Cardiac septum (tissue), 1 donor: ENCODE measurements around the gene TRIM5. TPM values are rescaled to one million over a fixed set of nuclear protein-coding genes. Genes with fewer than 3 reads are reported as not detected.
"Not testable (repeated sequence)": the region's sequence is repeated elsewhere in the genome, so short reads cannot be mapped to it uniquely, and the experiment has no call there.

Experiments
- DNase-seq: peaks from one replicate; pipeline ENCODE4 v3.0.0-alpha.2; 2020; ENCODE audit warnings: low spot score
- intact Hi-C: fragments of 100-400 bp; cut with DNase I; formaldehyde crosslinking; loops from one replicate; pipeline ENCODE4 v1.14.0; 2022
- total RNA-seq: library from RNA; stranded (reverse); fragmentation: NEBNext Ultra II Directional; extraction: Animal tissue kit (Norgen Biotek cat#: 25700); gene quantifications from one replicate; pipeline ENCODE4 v1.2.1, GENCODE V29; 2021
- donor health status: DM: no; HTN: no; CAD: no.

The TRIM5 gene
- total RNA-seq, 1 donor from 2014 or later = 6.4 TPM

DNA sequence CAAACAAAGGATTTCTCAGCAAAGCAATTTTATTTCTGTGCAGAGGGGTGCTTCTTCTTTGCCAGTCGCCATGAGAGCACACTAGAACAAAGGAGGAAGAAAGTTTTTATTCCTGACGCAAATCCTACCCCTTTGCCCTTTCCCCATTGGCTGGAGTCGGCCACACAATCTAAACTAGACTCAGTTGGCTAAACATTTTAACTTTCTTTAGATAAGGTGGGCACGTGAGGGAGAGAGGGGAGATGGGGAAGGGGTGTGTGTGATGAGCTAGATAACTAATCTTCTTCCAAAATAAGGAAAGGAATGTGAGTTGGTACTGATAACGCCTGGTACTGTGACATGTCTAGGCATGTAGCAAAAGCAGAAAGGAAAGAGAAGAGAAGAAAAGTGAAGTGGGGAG is 5.3 kb upstream of the TRIM5 start:
- intact Hi-C loops = no loop called here
- DNase-seq = no peak

DNA sequence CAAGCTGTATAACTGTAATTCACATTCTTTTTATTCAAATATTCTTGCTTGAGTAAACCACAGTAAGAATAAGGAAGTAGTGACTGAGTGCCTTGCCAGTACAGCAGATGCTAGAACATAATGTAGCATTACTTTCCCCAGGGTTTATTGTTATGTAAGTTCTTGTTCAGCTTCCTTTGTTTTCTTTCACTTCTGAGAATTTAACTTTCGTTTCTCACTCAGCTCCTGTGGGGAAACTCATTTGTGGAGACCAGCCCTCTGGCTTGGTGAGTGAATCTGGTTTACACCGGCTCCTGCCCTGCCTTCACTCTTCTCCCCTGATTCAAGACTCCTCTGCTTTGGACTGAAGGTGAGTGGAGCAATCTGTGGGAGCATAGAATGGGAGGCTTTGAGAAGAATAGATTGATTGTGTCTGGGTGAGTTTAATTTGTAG is 4.7 kb upstream of the TRIM5 start, which contains the start of gene TRIM22:
TSS of gene TRIM22 (plus strand) at position 240 of the 433 bp plus-strand sequence. CDS start 6,443 bp downstream, outside the sequence.
- no peak for DNase-seq
- intact Hi-C loops = loop anchor here (10.0 kb wide), 1 partner anchor 65 kb away; the partner anchor contains the start of gene TRIM34

DNA sequence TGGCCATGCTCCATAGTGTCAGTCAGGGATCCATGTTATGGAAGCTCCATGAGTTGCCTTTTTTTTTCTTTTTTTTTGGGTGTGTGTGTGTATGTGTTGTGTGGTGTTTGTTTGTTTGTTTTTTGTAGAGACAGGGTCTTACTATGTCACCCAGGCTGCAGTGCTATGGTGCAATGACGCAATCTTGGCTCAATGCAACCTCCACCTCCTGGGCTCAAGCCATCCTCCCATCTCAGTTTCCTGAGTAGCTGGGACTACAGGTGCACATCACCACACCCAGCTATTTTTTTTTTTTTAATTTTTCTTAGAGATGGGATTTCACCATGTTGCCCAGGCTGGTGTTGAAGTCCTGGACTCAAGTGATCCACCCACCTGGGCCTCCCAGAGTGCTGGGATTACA is 3.6 kb upstream of the TRIM5 start:
- DNase-seq = no peak
- intact Hi-C loops = loop anchor here (10.0 kb wide), 1 partner anchor 64 kb away; the partner anchor contains the start of gene TRIM34

DNA sequence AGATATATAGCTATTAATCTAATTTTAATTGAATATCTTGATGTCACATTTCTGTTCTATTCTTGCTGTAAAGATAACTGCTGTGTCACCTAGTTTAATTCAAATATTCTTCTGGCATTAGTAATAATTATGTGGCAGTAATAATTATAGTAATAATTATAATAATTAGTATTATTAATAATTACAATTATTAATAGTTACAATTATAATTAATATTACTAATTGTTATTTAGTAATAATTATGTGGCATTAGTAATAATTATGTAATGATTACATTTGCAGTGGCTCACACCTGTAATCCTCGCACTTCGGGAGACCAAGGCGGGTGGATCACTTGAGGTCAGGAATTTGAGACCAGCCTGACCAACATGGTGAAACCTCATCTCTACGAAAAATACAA is 1.6 kb upstream of the TRIM5 start:
- DNase-seq = no peak
- intact Hi-C loops = loop anchor here (10.0 kb wide), 1 partner anchor 62 kb away; the partner anchor contains the start of gene TRIM34

DNA sequence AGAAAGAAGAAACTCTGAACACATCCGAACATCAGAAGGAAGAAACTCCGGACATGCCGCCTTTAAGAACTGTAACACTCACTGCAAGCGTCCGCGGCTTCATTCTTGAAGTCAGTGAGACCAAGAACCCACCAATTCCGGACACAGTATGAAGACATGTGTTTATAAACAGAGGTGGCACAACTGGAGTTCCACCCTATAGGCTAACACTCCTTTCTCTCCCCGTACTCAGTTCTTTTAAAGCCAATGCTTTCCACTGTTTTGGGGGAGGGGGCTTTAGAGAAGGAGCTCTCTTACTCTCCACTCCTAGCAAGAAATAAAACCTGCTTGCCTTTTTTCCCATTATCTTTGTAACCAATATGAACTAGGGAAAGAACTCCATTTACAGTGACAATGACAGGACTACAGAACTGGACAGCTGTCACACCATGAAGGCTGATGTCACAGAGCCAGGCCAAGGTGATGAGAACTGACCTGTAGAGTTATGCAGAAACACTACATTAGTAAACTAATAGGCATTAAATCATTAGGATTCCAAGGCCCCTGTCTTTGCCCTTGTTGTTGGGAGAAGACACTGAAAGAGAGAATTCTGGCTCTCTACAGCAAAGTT is 733 bp downstream of the TRIM5 start:
- intact Hi-C loops = loop anchor here (10.0 kb wide), 1 partner anchor 59 kb away; the partner anchor contains the start of gene TRIM34

DNA sequence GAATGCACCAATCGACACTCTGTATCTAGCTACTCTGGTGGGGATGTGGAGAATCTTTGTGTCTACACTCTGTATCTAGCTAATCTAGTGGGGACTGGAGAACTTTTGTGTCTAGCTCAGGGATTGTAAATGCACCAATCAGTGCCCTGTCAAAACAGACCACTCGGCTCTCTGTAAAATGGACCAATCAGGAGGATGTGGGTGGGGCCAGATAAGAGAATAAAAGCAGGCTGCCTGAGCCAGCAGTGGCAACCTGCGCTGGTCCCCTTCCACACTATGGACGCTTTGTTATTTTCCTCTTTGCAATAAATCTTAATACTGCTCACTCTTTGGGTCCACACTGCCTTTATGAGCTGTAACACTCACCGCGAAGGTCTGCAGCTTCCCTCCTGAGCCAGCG is 1.3 kb downstream of the TRIM5 start:
- DNase-seq = not testable (repeated sequence)
- intact Hi-C loops = loop anchor here (10.0 kb wide), 1 partner anchor 59 kb away; the partner anchor contains the start of gene TRIM34

More for the DNA sequence above, 733 bp downstream of the TRIM5 start:
- no peak for DNase-seq

DNA sequence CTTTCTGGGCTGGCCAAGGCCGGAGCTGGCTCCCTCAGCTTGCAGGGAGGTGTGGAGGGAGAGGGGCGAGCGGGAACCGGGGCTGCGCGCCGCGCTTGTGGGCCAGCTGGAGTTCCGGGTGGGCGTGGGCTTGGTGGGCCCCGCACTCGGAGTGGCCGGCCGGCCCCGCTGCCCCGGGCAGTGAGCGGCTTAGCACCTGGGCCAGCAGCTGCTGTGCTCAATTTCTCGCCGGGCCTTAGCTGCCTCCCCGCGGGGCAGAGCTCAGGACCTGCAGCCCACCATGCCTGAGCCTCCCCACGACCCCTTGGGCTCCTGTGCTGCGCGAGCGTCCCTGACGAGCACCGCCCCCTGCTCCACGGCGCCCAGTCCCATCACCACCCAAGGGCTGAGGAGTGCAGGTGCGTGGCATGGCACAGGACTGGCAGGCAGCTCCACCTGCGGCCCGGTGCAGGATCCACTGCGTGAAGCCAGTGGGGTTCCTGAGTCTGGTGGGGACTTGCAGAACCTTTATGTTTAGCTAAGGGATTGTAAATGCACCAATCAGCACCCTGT is 1.9 kb downstream of the TRIM5 start:
- DNase-seq = not testable (repeated sequence)
- intact Hi-C loops = loop anchor here (10.0 kb wide), 1 partner anchor 58 kb away; the partner anchor contains the start of gene TRIM34

DNA sequence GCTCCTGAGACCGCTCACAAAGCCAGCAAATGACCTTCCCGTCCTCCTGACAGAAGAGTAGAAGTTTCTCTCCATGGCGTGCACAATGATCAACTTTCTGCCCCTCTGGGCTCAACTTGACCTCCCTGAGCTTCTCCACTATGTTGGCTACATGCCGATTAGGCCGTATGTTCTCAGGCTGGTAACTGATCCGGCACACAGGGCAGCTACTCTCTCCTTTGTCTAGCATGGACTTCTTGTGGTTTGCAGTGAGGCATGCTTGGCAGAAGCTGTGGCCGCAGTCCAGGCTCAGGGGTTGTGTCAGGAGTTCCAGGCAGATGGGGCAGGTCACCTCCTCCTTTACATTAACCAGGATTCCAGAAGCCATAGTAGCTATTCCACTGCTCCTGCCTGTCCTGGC is 5.1 kb downstream of the TRIM5 start:
- no peak for DNase-seq
- intact Hi-C loops = loop anchor here (10.0 kb wide), 1 partner anchor 55 kb away; the partner anchor contains the start of gene TRIM34

DNA sequence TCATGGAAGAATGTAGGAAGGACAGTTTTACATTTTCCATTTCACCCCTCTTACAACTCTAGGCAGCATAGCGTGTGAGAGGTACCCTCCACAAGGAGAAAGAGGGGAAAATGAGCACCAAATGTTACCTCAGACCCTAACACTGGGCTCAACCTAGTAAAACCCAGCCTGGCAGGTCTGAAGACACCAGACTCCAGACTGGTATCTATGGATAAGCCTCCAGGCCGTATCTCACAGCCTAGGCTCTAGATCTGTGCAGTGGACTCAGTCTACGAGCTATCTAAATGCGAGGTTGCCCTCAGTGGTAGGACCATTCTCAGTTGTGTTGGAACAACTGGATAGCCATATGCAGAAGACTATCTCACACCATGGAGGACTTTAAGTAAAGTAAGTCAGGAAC is 10.5 kb downstream of the TRIM5 start:
- no peak for DNase-seq
- intact Hi-C loops = no loop called here

DNA sequence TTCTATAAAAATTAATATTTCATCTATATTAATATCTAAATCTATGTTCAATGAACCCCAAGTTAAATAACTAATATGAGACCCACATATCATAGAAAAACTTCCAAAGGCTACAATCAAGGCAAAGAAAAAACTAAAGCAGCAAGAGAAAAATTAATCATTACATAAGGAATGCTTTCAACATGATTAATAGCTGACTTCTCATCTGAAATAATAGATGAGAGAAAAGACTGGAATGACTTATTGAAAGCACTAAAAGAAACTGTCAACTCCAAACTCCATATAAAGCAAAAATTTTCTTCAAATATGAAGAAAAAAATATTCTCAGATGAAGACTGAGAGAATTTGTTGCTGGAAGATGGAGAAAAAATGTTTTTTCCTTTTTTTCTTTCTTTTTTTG is 13.0 kb downstream of the TRIM5 start:
- intact Hi-C loops = no loop called here
- no peak for DNase-seq

DNA sequence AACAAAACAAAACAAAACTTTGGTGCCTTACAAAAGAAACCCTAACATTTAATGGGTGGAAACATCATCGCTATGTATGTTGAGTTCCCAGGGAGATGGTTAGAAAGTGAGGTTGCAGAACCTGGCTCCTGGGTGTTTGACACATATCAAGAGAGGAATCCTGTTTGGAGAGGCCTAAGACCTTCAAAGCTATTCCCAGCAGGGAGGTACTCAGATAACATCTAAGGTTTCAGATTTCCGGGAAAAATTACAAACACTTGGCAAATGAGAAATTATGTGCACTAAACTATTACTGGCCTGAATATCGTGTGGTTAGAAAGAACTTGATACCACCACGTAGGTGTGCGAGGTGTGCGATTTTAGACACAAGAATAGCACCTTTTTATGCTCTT is 18.5 kb downstream of the TRIM5 start:
- no peak for DNase-seq
- intact Hi-C loops = no loop called here

DNA sequence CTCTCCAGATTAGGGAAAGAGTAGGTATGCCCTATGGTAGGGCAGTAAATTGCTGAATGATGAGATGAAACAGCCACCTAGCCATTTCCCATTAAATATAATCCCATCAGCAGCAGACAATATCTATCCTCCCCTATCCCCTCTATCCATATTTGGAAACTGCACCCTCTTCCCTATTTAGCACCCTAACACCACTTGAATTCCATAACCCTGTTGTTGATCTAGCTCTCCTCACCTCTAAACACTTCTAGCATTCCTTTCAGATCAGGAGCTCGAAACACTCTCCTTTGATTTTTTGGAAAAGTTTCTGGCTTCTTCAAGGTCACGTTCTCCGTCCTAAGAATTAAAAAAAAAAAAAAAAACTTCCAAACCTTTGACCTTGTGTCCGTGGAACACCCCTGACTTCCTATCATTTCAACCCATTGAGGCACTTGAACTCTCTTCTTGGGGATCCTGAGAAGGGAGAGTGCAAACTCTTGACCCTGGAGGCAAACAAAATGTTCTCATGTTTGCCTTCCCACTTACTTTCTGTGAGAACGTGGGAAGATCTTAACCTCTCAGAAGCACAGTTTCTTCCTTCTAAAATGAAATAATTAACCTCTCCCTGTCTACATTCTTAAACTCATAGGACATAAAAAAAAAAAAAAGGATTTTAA is 19.0 kb downstream of the TRIM5 start:
- intact Hi-C loops = no loop called here
- DNase-seq = no peak

DNA sequence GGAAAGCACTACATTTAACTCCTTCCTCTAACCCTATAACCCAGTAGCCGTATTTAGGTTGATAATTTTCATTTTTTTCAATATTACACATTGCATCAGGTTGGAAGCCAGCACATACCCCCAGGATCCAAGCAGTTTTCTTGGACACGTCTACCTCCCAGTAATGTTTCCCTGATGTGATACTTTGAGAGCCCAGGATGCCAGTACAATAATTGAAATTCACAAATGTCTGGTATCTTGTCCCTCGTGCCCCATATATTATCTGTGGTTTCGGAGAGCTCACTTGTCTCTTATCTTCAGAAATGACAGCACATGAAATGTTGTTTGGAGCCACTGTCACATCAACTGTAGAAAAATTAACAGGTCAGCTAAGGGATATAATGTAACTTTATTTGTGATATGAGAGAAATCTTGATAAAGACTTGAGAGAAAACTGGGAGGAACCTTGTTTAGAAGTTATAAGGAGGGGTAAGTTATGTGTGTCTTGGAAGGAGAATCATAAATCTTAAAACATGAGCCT is 19.8 kb downstream of the TRIM5 start:
- DNase-seq = no peak
- intact Hi-C loops = no loop called here

DNA sequence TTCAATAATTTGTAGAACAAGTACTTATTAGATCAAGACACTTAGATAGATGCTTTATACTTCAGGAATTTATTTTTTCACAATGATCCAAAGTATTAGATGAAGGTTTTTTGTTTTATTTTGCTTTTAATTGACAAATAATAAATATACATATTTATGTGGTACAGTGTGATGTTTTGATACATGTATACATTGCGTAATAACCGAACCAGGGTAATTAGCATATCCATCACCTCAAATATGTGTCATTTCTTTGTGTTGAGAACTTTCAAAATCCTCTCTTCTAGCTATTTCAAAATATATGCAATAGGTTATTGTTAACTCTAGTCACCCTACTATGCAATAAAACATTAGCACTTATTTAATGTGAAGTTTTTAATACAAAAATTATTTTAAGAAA is 21.4 kb downstream of the TRIM5 start:
- intact Hi-C loops = no loop called here

DNA sequence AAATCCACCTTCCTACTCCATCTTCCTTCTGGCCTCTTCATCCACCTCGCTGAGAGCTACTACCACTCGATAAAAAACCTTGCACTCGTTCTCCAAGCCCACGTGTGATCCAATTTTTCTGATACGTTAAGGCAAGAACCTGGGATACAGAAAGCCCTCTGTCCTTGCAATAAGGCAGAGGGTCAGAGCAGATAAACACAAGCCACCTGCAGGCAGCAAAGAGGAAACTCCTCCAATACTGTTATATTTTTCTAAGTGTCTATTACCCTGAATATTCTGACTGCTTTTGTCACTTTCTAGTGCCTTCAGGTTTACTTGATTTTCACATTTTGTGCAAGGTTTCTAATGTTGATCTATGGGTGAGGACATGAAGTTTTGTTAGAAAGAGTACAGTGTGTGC is 26.6 kb downstream of the TRIM5 start:
- intact Hi-C loops = no loop called here
- no peak for DNase-seq

More for the DNA sequence above, 21.4 kb downstream of the TRIM5 start:
- DNase-seq = no peak

DNA sequence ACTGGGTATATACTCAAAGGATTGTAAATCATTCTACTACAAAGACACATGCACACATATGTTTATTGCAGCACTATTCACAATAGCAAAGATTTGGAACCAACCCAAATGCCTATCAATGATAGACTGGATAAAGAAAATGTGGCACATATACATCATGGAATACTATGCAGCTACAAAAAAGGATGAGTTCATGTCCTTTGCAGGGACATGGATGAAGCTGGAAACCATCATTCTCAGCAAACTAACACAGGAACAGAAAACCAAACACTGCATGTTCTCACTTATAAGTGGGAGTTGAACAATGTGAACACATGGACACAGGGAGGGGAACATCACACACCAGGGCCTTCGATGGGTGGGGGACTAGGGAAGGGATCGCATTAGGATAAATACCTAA is 27.9 kb downstream of the TRIM5 start:
- intact Hi-C loops, DNase-seq: not testable (repeated sequence)

DNA sequence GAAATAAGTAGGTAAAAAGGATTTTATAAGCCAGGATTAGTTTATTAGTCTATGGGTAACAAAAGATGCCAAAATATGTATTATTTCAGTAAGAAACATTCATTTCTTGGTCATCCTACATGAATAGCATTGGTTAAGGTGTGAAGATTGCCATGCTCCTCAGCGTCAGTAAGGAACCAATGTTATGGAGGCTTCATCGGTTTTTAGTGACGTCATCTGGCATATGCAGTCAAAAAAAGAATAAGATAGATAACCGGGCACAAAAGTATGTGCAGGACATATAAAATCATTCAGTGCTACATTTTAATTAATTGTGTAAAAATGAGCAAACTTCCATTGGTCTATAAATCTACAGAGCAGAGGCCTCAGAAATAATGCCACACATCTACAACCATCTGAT is 29.4 kb downstream of the TRIM5 start:
- DNase-seq = no peak
- intact Hi-C loops = no loop called here

DNA sequence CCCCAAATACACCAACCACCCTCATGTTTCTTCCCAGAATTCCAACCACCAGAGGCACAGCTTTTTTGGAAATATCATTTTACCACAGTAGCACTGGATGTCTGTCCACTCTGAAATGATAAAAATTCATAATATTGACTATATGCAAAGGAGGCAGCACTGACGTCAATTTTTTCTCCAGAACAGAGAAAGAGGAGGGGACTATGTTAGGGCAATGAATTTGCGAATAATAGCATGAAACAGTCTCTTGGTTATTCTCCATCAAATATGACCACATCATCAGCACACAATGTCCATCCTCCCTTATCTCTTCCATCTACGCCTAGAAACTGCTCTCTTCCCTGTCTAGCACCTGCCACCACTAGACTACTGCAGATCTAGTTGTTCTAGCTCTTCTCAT is 38.7 kb downstream of the TRIM5 start:
- no peak for DNase-seq
- intact Hi-C loops = no loop called here

DNA sequence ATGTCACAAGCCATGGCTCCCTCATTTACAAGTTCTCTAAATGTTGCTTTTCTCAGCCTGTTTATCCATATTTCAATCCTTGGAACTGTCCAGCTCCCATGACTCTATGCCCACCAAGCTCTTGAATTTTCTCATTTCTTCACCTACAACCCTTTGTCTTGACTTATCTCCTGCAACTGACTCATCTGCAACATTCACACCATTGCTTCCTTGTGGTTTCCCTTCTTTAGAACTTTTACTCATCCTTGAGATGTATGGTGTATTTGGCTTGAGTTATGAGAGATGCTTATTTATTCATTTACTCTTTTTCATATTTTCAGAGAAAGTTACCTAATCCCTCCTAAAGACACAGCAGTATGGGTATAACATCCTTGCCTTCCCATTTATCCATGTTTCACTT is 41.3 kb downstream of the TRIM5 start:
- intact Hi-C loops = no loop called here

DNA sequence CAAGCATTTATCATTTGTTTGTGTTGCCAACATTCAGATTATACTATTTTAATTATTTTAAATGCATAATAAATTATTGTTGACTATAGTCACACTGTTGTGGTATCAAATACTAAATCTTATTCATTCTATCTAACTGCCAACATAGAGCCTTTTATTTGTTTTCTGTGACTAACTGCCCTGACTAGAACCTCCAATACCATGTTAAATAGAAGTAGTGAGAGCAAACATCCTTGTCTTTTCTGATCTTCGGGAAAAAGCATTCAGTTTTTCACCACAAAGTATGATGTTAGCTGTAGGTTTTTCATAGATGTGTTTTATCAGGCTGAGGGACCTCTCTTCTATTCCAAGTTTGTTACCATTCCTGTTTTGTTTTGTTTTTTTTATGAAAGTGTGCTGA is 44.9 kb downstream of the TRIM5 start:
- intact Hi-C loops = no loop called here

More for the DNA sequence above, 41.3 kb downstream of the TRIM5 start:
- DNase-seq = no peak

More for the DNA sequence above, 44.9 kb downstream of the TRIM5 start:
- no peak for DNase-seq
